Keratinocyte (primary cell): ENCODE data around the gene SMYD3.

Experiments
- EZH2 ChIP-seq: IDR thresholded peaks from one replicate; pipeline ENCODE4 v1.6.1; 2012; ENCODE audit warnings: inconsistent platforms, mild to moderate bottlenecking, low read length, moderate library complexity
- TF ChIP-seq, protein P1 (sequence below), 3 experiments: IDR thresholded peaks in 1 of 3; conservative IDR thresholded peaks in 1 of 3; optimal IDR thresholded peaks in 1 of 3; 2 replicates in 2 of 3; 3 replicates in 1 of 3; pipeline versions ENCODE3 to v1.5.1; 2011; ENCODE audit warnings: low read length in 3 of 3, mild to moderate bottlenecking in 3 of 3, moderate library complexity in 2 of 3, control low read depth in 1 of 3, inconsistent platforms in 1 of 3; ENCODE audit not compliant: insufficient read depth in 2 of 3; ENCODE audit errors: extremely low read depth in 1 of 3

DNA sequence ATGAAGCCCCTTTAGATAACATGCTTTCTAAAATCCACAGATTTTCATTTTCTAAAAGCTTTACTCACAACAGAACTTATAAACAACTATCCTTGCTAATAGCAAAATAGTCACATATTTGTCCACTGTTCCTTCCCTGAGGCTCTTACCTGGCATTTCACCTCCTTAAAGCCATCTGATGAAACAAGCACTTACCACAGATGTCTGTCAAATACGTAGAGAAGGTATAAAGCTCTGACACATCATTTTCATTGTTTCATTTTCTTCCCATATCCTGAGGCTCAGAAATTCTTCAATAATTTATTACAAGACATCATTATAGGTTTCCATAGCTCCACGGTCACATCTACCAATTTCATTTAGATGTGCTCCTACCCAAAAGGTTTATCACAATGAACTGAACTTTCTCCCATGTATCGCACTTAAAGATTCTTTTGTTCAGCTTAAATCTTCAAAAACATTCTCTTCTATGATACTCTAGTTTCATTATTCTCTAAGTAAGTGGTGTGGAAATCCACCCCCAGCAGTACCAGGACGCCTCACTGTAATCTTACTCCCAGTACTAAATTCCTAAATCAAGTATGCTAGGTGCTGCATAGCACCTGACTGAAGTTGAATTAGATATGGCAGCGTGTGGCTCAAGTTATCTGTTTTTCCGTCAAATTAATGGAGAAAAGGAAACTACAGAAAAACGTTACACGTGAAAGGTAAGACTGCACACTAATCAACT, 569.6 kb downstream of the SMYD3 start:
- TF ChIP-seq, protein P1, sequence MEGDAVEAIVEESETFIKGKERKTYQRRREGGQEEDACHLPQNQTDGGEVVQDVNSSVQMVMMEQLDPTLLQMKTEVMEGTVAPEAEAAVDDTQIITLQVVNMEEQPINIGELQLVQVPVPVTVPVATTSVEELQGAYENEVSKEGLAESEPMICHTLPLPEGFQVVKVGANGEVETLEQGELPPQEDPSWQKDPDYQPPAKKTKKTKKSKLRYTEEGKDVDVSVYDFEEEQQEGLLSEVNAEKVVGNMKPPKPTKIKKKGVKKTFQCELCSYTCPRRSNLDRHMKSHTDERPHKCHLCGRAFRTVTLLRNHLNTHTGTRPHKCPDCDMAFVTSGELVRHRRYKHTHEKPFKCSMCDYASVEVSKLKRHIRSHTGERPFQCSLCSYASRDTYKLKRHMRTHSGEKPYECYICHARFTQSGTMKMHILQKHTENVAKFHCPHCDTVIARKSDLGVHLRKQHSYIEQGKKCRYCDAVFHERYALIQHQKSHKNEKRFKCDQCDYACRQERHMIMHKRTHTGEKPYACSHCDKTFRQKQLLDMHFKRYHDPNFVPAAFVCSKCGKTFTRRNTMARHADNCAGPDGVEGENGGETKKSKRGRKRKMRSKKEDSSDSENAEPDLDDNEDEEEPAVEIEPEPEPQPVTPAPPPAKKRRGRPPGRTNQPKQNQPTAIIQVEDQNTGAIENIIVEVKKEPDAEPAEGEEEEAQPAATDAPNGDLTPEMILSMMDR (optimal IDR thresholded peaks at IDR 0.05 in 1 of 3, IDR thresholded peaks at IDR 0.05 in 1 of 3, conservative IDR thresholded peaks at IDR 0.05 in 1 of 3; ENCODE audit: extremely low read depth in 1 of 3, insufficient read depth in 2 of 3, low read length in 3 of 3): no peak
- no peak for TF ChIP-seq EZH2
